ENCODE results near the gene AUNIP.

The AUNIP gene

GRCh38 chr1:25820247-25821111, 38.8 kb downstream of the AUNIP start:
- Histone ChIP-seq H3K9ac (ENCODE audit: low read length) (peak overlapping the region; percentile 72), H3K27me3 (ENCODE audit: control insufficient read depth, insufficient read depth, low read length) (peaks cover 17% of the 10 kb centered on the region), H3K36me3 (ENCODE audit: control insufficient read depth, low read depth, low read length) (no peaks in the 10 kb centered on the region), H3K4me3 (ENCODE audit: low read length) (peak overlapping the region; percentile 86), H3K4me1 (ENCODE audit: control insufficient read depth, low read depth, low read length) (peaks cover 11% of the 10 kb centered on the region), H3K9me3 (ENCODE audit: control insufficient read depth, low read depth, low read length) (no peaks in the 10 kb centered on the region), H3K27ac (ENCODE audit: low read length) (no peak overlapping the region)

- Histone ChIP-seq H3K9ac (ENCODE audit: low read length) (peak within 1 kb of the TSS; percentile 72), H3K27me3 (ENCODE audit: control insufficient read depth, insufficient read depth, low read length) (peaks cover 17% of the 10 kb centered on the region), H3K4me1 (ENCODE audit: control insufficient read depth, low read depth, low read length) (peaks cover 11% of the 10 kb centered on the region), H3K4me3 (ENCODE audit: low read length) (peak within 1 kb of the TSS; percentile 86), H3K36me3 (ENCODE audit: control insufficient read depth, low read depth, low read length) (no peaks in the 10 kb centered on the region), H3K27ac (ENCODE audit: low read length) (no peak within 1 kb of the TSS), H3K9me3 (ENCODE audit: control insufficient read depth, low read depth, low read length) (no peaks in the 10 kb centered on the region)
These were observed 39.6 kb downstream of the AUNIP start, which contains the start of gene MTFR1L for GRCh38 chr1:25819491-25820246. Gene MTFR1L (plus strand): TSS chr1:25819954. CDS start chr1:25823105, 3,151 bp downstream.

- no peaks in the 10 kb centered on the region for H3K9me3 ChIP-seq (ENCODE audit: control insufficient read depth, low read depth, low read length)
- no peak overlapping the region for H3K9ac ChIP-seq (ENCODE audit: low read length)
- peak overlapping the region; percentile 86 for H3K4me3 ChIP-seq (ENCODE audit: low read length)
- peaks cover 17% of the 10 kb centered on the region for H3K27me3 ChIP-seq (ENCODE audit: control insufficient read depth, insufficient read depth, low read length)
- peaks cover 11% of the 10 kb centered on the region for H3K4me1 ChIP-seq (ENCODE audit: control insufficient read depth, low read depth, low read length)
- no peak overlapping the region for H3K27ac ChIP-seq (ENCODE audit: low read length)
- no peaks in the 10 kb centered on the region for H3K36me3 ChIP-seq (ENCODE audit: control insufficient read depth, low read depth, low read length)
These were observed 40.7 kb downstream of the AUNIP start for GRCh38 chr1:25818569-25818968.

GRCh38 chr1:25817840-25818501, 41.3 kb downstream of the AUNIP start:
- no peak overlapping the region for H3K27ac ChIP-seq (ENCODE audit: low read length)
- H3K27me3 ChIP-seq (ENCODE audit: control insufficient read depth, insufficient read depth, low read length), result peaks cover 17% of the 10 kb centered on the region
- no peaks in the 10 kb centered on the region for H3K9me3 ChIP-seq (ENCODE audit: control insufficient read depth, low read depth, low read length)
- H3K4me3 ChIP-seq (ENCODE audit: low read length), result no peak overlapping the region
- no peaks in the 10 kb centered on the region for H3K36me3 ChIP-seq (ENCODE audit: control insufficient read depth, low read depth, low read length)
- no peak overlapping the region for H3K9ac ChIP-seq (ENCODE audit: low read length)
- peaks cover 11% of the 10 kb centered on the region for H3K4me1 ChIP-seq (ENCODE audit: control insufficient read depth, low read depth, low read length)

- Histone ChIP-seq H3K27ac (ENCODE audit: low read length) (no peak overlapping the region), H3K9ac (ENCODE audit: low read length) (no peak overlapping the region), H3K36me3 (ENCODE audit: control insufficient read depth, low read depth, low read length) (no peaks in the 10 kb centered on the region), H3K27me3 (ENCODE audit: control insufficient read depth, insufficient read depth, low read length) (peaks cover 7% of the 10 kb centered on the region), H3K4me1 (ENCODE audit: control insufficient read depth, low read depth, low read length) (peaks cover 11% of the 10 kb centered on the region), H3K9me3 (ENCODE audit: control insufficient read depth, low read depth, low read length) (no peaks in the 10 kb centered on the region), H3K4me3 (ENCODE audit: low read length) (no peak overlapping the region)
These were observed 43.0 kb downstream of the AUNIP start for GRCh38 chr1:25816112-25816718.

GRCh38 chr1:25815208-25816111, 43.8 kb downstream of the AUNIP start:
- no peak overlapping the region for H3K9ac ChIP-seq (ENCODE audit: low read length)
- H3K27me3 ChIP-seq (ENCODE audit: control insufficient read depth, insufficient read depth, low read length), result no peaks in the 10 kb centered on the region
- H3K27ac ChIP-seq (ENCODE audit: low read length), result no peak overlapping the region
- no peaks in the 10 kb centered on the region for H3K9me3 ChIP-seq (ENCODE audit: control insufficient read depth, low read depth, low read length)
- H3K4me1 ChIP-seq (ENCODE audit: control insufficient read depth, low read depth, low read length), result peaks cover 5% of the 10 kb centered on the region
- no peak overlapping the region for H3K4me3 ChIP-seq (ENCODE audit: low read length)
- no peaks in the 10 kb centered on the region for H3K36me3 ChIP-seq (ENCODE audit: control insufficient read depth, low read depth, low read length)

- Histone ChIP-seq H3K4me3 (ENCODE audit: low read length) (no peak overlapping the region), H3K27me3 (ENCODE audit: control insufficient read depth, insufficient read depth, low read length) (no peaks in the 10 kb centered on the region), H3K4me1 (ENCODE audit: control insufficient read depth, low read depth, low read length) (peaks cover 5% of the 10 kb centered on the region), H3K9me3 (ENCODE audit: control insufficient read depth, low read depth, low read length) (no peaks in the 10 kb centered on the region), H3K9ac (ENCODE audit: low read length) (no peak overlapping the region), H3K27ac (ENCODE audit: low read length) (no peak overlapping the region), H3K36me3 (ENCODE audit: control insufficient read depth, low read depth, low read length) (no peaks in the 10 kb centered on the region)
These were observed 44.6 kb downstream of the AUNIP start for GRCh38 chr1:25814549-25815087.

GRCh38 chr1:25813734-25814471, 45.4 kb downstream of the AUNIP start:
- H3K27ac ChIP-seq (ENCODE audit: low read length), result no peak overlapping the region
- no peaks in the 10 kb centered on the region for H3K27me3 ChIP-seq (ENCODE audit: control insufficient read depth, insufficient read depth, low read length)
- H3K36me3 ChIP-seq (ENCODE audit: control insufficient read depth, low read depth, low read length), result no peaks in the 10 kb centered on the region
- H3K9ac ChIP-seq (ENCODE audit: low read length), result no peak overlapping the region
- H3K4me3 ChIP-seq (ENCODE audit: low read length), result no peak overlapping the region
- no peaks in the 10 kb centered on the region for H3K9me3 ChIP-seq (ENCODE audit: control insufficient read depth, low read depth, low read length)
- peaks cover 5% of the 10 kb centered on the region for H3K4me1 ChIP-seq (ENCODE audit: control insufficient read depth, low read depth, low read length)

GRCh38 chr1:25813071-25813733, 46.1 kb downstream of the AUNIP start:
- Histone ChIP-seq H3K27me3 (ENCODE audit: control insufficient read depth, insufficient read depth, low read length) (no peaks in the 10 kb centered on the region), H3K9ac (ENCODE audit: low read length) (no peak overlapping the region), H3K36me3 (ENCODE audit: control insufficient read depth, low read depth, low read length) (no peaks in the 10 kb centered on the region), H3K4me3 (ENCODE audit: low read length) (no peak overlapping the region), H3K9me3 (ENCODE audit: control insufficient read depth, low read depth, low read length) (no peaks in the 10 kb centered on the region), H3K27ac (ENCODE audit: low read length) (no peak overlapping the region), H3K4me1 (ENCODE audit: control insufficient read depth, low read depth, low read length) (no peaks in the 10 kb centered on the region)

All from iPS-18a (cell line).